NOMO-1 treated with dmso at 0.1 percent for 144 hours (cell line): ENCODE measurements around the gene MPHOSPH8.
A peak's percentile ranks its signal among the peaks of the same experiment; 100 is the strongest.
"Not testable (repeated sequence)": the region's sequence is repeated elsewhere in the genome, so short reads cannot be mapped to it uniquely, and the experiment has no call there.

Source experiments
- DNase-seq: peaks from one replicate; lab custom pipeline; 2025; ENCODE audit not compliant: unreplicated experiment; lab: John Stamatoyannopoulos, UW

The MPHOSPH8 gene

GRCh38 chr13:19632915-19633478, 462 bp upstream of the MPHOSPH8 start:
- DNase-seq, result peak; percentile 70

- no peak for DNase-seq
These were observed 839 bp downstream of the MPHOSPH8 start for GRCh38 chr13:19634256-19634740.

GRCh38 chr13:19635926-19636325, 2.5 kb downstream of the MPHOSPH8 start:
- not testable (repeated sequence) for DNase-seq

- no peak for DNase-seq
These were observed 10.2 kb downstream of the MPHOSPH8 start for GRCh38 chr13:19643652-19644051.

GRCh38 chr13:19645000-19645399, 11.5 kb downstream of the MPHOSPH8 start:
- DNase-seq, result no peak

- no peak for DNase-seq
These were observed 12.6 kb downstream of the MPHOSPH8 start for GRCh38 chr13:19646063-19646462.

GRCh38 chr13:19650742-19651141, 17.3 kb downstream of the MPHOSPH8 start:
- DNase-seq, result no peak

GRCh38 chr13:19657872-19658591, 24.6 kb downstream of the MPHOSPH8 start:
- DNase-seq, result no peak

GRCh38 chr13:19658831-19659230, 25.4 kb downstream of the MPHOSPH8 start:
- no peak for DNase-seq

GRCh38 chr13:19661126-19661525, 27.7 kb downstream of the MPHOSPH8 start:
- no peak for DNase-seq

GRCh38 chr13:19661561-19661960, 28.1 kb downstream of the MPHOSPH8 start:
- no peak for DNase-seq

GRCh38 chr13:19663416-19663979, 30.0 kb downstream of the MPHOSPH8 start:
- DNase-seq, result no peak

- DNase-seq, result no peak
These were observed 31.2 kb downstream of the MPHOSPH8 start for GRCh38 chr13:19664481-19665230.

- DNase-seq, result no peak
These were observed 32.0 kb downstream of the MPHOSPH8 start for GRCh38 chr13:19665427-19665859.

GRCh38 chr13:19668778-19669177, 35.3 kb downstream of the MPHOSPH8 start:
- no peak for DNase-seq

- DNase-seq, result no peak
These were observed 36.7 kb downstream of the MPHOSPH8 start for GRCh38 chr13:19670147-19670546.

GRCh38 chr13:19672990-19673389, 39.5 kb downstream of the MPHOSPH8 start:
- DNase-seq, result peak; percentile 8

GRCh38 chr13:19673473-19674430, 40.3 kb downstream of the MPHOSPH8 start:
- no peak for DNase-seq

- DNase-seq, result no peak
These were observed 41.4 kb downstream of the MPHOSPH8 start for GRCh38 chr13:19674898-19675297.

- no peak for DNase-seq
These were observed 42.7 kb downstream of the MPHOSPH8 start for GRCh38 chr13:19676168-19676567.
